Measurements from ENCODE around the gene LDLRAD4.

The LDLRAD4 gene

GRCh38 chr18:13357289-13357688 lies 138.7 kb downstream of the LDLRAD4 start:
- DNase-seq: no peak

GRCh38 chr18:13359210-13359609 lies 140.7 kb downstream of the LDLRAD4 start:
- DNase-seq: no peak

GRCh38 chr18:13361431-13361830 lies 142.9 kb downstream of the LDLRAD4 start:
- no peak for DNase-seq

GRCh38 chr18:13362051-13362450 lies 143.5 kb downstream of the LDLRAD4 start:
- no peak for DNase-seq

- no peak for DNase-seq
Observed at GRCh38 chr18:13362607-13363006, 144.0 kb downstream of the LDLRAD4 start.

GRCh38 chr18:13363359-13363758 lies 144.8 kb downstream of the LDLRAD4 start:
- DNase-seq: no peak

- DNase-seq: no peak
Observed at GRCh38 chr18:13364721-13365205, 146.2 kb downstream of the LDLRAD4 start.

- no peak for DNase-seq
Observed at GRCh38 chr18:13366131-13366530, 147.6 kb downstream of the LDLRAD4 start.

- no peak for DNase-seq
Observed at GRCh38 chr18:13366541-13366940, 148.0 kb downstream of the LDLRAD4 start.

GRCh38 chr18:13366962-13367892 lies 148.7 kb downstream of the LDLRAD4 start:
- DNase-seq: no peak

GRCh38 chr18:13368080-13368813 lies 149.7 kb downstream of the LDLRAD4 start:
- DNase-seq: no peak

GRCh38 chr18:13369353-13369752 lies 150.8 kb downstream of the LDLRAD4 start:
- no peak for DNase-seq

- no peak for DNase-seq
Observed at GRCh38 chr18:13369756-13370510, 151.4 kb downstream of the LDLRAD4 start.

- DNase-seq: no peak
Observed at GRCh38 chr18:13370995-13371625, 152.6 kb downstream of the LDLRAD4 start.

GRCh38 chr18:13371689-13372418 lies 153.3 kb downstream of the LDLRAD4 start:
- no peak for DNase-seq

- no peak for DNase-seq
Observed at GRCh38 chr18:13372531-13372951, 154.0 kb downstream of the LDLRAD4 start.

GRCh38 chr18:13374096-13374467 lies 155.5 kb downstream of the LDLRAD4 start:
- DNase-seq: no peak

GRCh38 chr18:13374468-13375301 lies 156.1 kb downstream of the LDLRAD4 start:
- no peak for DNase-seq

GRCh38 chr18:13375302-13376255 lies 157.0 kb downstream of the LDLRAD4 start:
- peak; percentile 74 for DNase-seq

All from activated CD4-positive, alpha-beta T cell treated with anti-CD3 and anti-CD28 coated beads, Interleukin-2, amount 50 U/mL, for 1 hour (primary cell).